Measurements from ENCODE around the gene LARGE1. TPM values are rescaled to one million over a fixed set of nuclear protein-coding genes. Genes with fewer than 3 reads are reported as not detected.
"Not testable (repeated sequence)": the region's sequence is repeated elsewhere in the genome, so short reads cannot be mapped to it uniquely, and the experiment has no call there.

LARGE1 gene
- total and polyA plus RNA-seq, 4 donors: 25.6 to 45.6 (median 37.6) TPM

GRCh38 chr22:33472462-33473344 is 447.6 kb downstream of the LARGE1 start:
- no peak overlapping the region for H3K27ac ChIP-seq (ENCODE audit: low read depth, low read length)

GRCh38 chr22:33470456-33470855 is 449.8 kb downstream of the LARGE1 start:
- Histone ChIP-seq H3K4me3 (ENCODE audit: low read depth, low read length) (no peak overlapping the region), H3K4me1 (ENCODE audit: control insufficient read depth, insufficient read depth, low read length) (no peaks in the 10 kb centered on the region), H3K27me3 (ENCODE audit: control insufficient read depth, insufficient read depth, low read length) (no peaks in the 10 kb centered on the region), H3K36me3 (ENCODE audit: control insufficient read depth, insufficient read depth, low read length) (no peaks in the 10 kb centered on the region), H3K27ac (ENCODE audit: low read depth, low read length) (no peak overlapping the region), H3K9me3 (ENCODE audit: control insufficient read depth, insufficient read depth, low read length) (no peaks in the 10 kb centered on the region)
- WGBS (ENCODE audit: insufficient coverage): 83% methylated on average over 6 of the region's 6 CpGs
- DNase-seq (ENCODE audit: low read depth in 4 of 6, low spot score in 6 of 6): no peak

More at GRCh38 chr22:33472462-33473344, 447.6 kb downstream of the LARGE1 start:
- no peaks in the 10 kb centered on the region for H3K27me3 ChIP-seq (ENCODE audit: control insufficient read depth, insufficient read depth, low read length)
- H3K4me1 ChIP-seq (ENCODE audit: control insufficient read depth, insufficient read depth, low read length): peaks cover 9% of the 10 kb centered on the region
- DNase-seq (ENCODE audit: low read depth in 4 of 6, low spot score in 6 of 6): peak in 1 of 6 donors; percentile 69
- WGBS (ENCODE audit: insufficient coverage): 87% methylated on average over 3 of the region's 9 CpGs
- H3K4me3 ChIP-seq (ENCODE audit: low read depth, low read length): no peak overlapping the region
- no peaks in the 10 kb centered on the region for H3K9me3 ChIP-seq (ENCODE audit: control insufficient read depth, insufficient read depth, low read length)
- H3K36me3 ChIP-seq (ENCODE audit: control insufficient read depth, insufficient read depth, low read length): no peaks in the 10 kb centered on the region

GRCh38 chr22:33467620-33468095 is 452.6 kb downstream of the LARGE1 start:
- no peak overlapping the region for H3K4me3 ChIP-seq (ENCODE audit: low read depth, low read length)
- no peak overlapping the region for H3K27ac ChIP-seq (ENCODE audit: low read depth, low read length)
- H3K36me3 ChIP-seq (ENCODE audit: control insufficient read depth, insufficient read depth, low read length): no peaks in the 10 kb centered on the region
- no peaks in the 10 kb centered on the region for H3K4me1 ChIP-seq (ENCODE audit: control insufficient read depth, insufficient read depth, low read length)
- DNase-seq (ENCODE audit: low read depth in 4 of 6, low spot score in 6 of 6): peak in 1 of 6 donors; percentile 69
- H3K27me3 ChIP-seq (ENCODE audit: control insufficient read depth, insufficient read depth, low read length): no peaks in the 10 kb centered on the region
- H3K9me3 ChIP-seq (ENCODE audit: control insufficient read depth, insufficient read depth, low read length): no peaks in the 10 kb centered on the region
- WGBS (ENCODE audit: insufficient coverage): 82% methylated on average over 4 of the region's 5 CpGs

- Histone ChIP-seq H3K27ac (ENCODE audit: low read depth, low read length) (no peak overlapping the region), H3K27me3 (ENCODE audit: control insufficient read depth, insufficient read depth, low read length) (no peaks in the 10 kb centered on the region), H3K9me3 (ENCODE audit: control insufficient read depth, insufficient read depth, low read length) (peaks cover 2% of the 10 kb centered on the region), H3K4me3 (ENCODE audit: low read depth, low read length) (no peak overlapping the region), H3K4me1 (ENCODE audit: control insufficient read depth, insufficient read depth, low read length) (no peaks in the 10 kb centered on the region), H3K36me3 (ENCODE audit: control insufficient read depth, insufficient read depth, low read length) (no peaks in the 10 kb centered on the region)
- DNase-seq (ENCODE audit: low read depth in 4 of 6, low spot score in 6 of 6): no peak
- WGBS (ENCODE audit: insufficient coverage): no CpG with 5 or more reads among the region's 2 CpGs
Measured at GRCh38 chr22:33467080-33467479, 453.2 kb downstream of the LARGE1 start.

GRCh38 chr22:33465554-33465953 is 454.7 kb downstream of the LARGE1 start:
- WGBS (ENCODE audit: insufficient coverage): 62% methylated on average over 5 of the region's 5 CpGs
- no peak overlapping the region for H3K27ac ChIP-seq (ENCODE audit: low read depth, low read length)
- peak in 1 of 6 donors; percentile 36 for DNase-seq (ENCODE audit: low read depth in 4 of 6, low spot score in 6 of 6)
- H3K27me3 ChIP-seq (ENCODE audit: control insufficient read depth, insufficient read depth, low read length): no peaks in the 10 kb centered on the region
- no peak overlapping the region for H3K4me3 ChIP-seq (ENCODE audit: low read depth, low read length)
- H3K4me1 ChIP-seq (ENCODE audit: control insufficient read depth, insufficient read depth, low read length): no peaks in the 10 kb centered on the region
- H3K9me3 ChIP-seq (ENCODE audit: control insufficient read depth, insufficient read depth, low read length): peaks cover 7% of the 10 kb centered on the region
- no peaks in the 10 kb centered on the region for H3K36me3 ChIP-seq (ENCODE audit: control insufficient read depth, insufficient read depth, low read length)

- Histone ChIP-seq H3K27ac (ENCODE audit: low read depth, low read length) (no peak overlapping the region), H3K9me3 (ENCODE audit: control insufficient read depth, insufficient read depth, low read length) (peaks cover 7% of the 10 kb centered on the region), H3K4me1 (ENCODE audit: control insufficient read depth, insufficient read depth, low read length) (no peaks in the 10 kb centered on the region), H3K4me3 (ENCODE audit: low read depth, low read length) (no peak overlapping the region), H3K27me3 (ENCODE audit: control insufficient read depth, insufficient read depth, low read length) (no peaks in the 10 kb centered on the region), H3K36me3 (ENCODE audit: control insufficient read depth, insufficient read depth, low read length) (no peaks in the 10 kb centered on the region)
- no peak for DNase-seq (ENCODE audit: low read depth in 4 of 6, low spot score in 6 of 6)
- WGBS (ENCODE audit: insufficient coverage): 100% methylated on average over 2 of the region's 2 CpGs
Measured at GRCh38 chr22:33464698-33465097, 455.6 kb downstream of the LARGE1 start.

GRCh38 chr22:33461698-33462434 is 458.4 kb downstream of the LARGE1 start:
- no CpG with 5 or more reads among the region's 2 CpGs for WGBS (ENCODE audit: insufficient coverage)
- H3K27me3 ChIP-seq (ENCODE audit: control insufficient read depth, insufficient read depth, low read length): no peaks in the 10 kb centered on the region

GRCh38 chr22:33461245-33461644 is 459.0 kb downstream of the LARGE1 start:
- not testable (repeated sequence) for DNase-seq (ENCODE audit: low read depth in 4 of 6, low spot score in 6 of 6)
- no CpG with 5 or more reads among the region's 1 CpG for WGBS (ENCODE audit: insufficient coverage)

More at GRCh38 chr22:33461698-33462434, 458.4 kb downstream of the LARGE1 start:
- no peaks in the 10 kb centered on the region for H3K36me3 ChIP-seq (ENCODE audit: control insufficient read depth, insufficient read depth, low read length)
- peaks cover 7% of the 10 kb centered on the region for H3K9me3 ChIP-seq (ENCODE audit: control insufficient read depth, insufficient read depth, low read length)
- no peak for DNase-seq (ENCODE audit: low read depth in 4 of 6, low spot score in 6 of 6)
- no peak overlapping the region for H3K27ac ChIP-seq (ENCODE audit: low read depth, low read length)
- H3K4me1 ChIP-seq (ENCODE audit: control insufficient read depth, insufficient read depth, low read length): no peaks in the 10 kb centered on the region
- no peak overlapping the region for H3K4me3 ChIP-seq (ENCODE audit: low read depth, low read length)

GRCh38 chr22:33459137-33459536 is 461.1 kb downstream of the LARGE1 start:
- H3K4me1 ChIP-seq (ENCODE audit: control insufficient read depth, insufficient read depth, low read length): no peaks in the 10 kb centered on the region
- no peak overlapping the region for H3K27ac ChIP-seq (ENCODE audit: low read depth, low read length)
- H3K36me3 ChIP-seq (ENCODE audit: control insufficient read depth, insufficient read depth, low read length): no peaks in the 10 kb centered on the region
- 67% methylated on average over 1 of the region's 6 CpGs for WGBS (ENCODE audit: insufficient coverage)
- peak in 1 of 6 donors; percentile 64 for DNase-seq (ENCODE audit: low read depth in 4 of 6, low spot score in 6 of 6)
- H3K4me3 ChIP-seq (ENCODE audit: low read depth, low read length): no peak overlapping the region
- peaks cover 7% of the 10 kb centered on the region for H3K9me3 ChIP-seq (ENCODE audit: control insufficient read depth, insufficient read depth, low read length)
- H3K27me3 ChIP-seq (ENCODE audit: control insufficient read depth, insufficient read depth, low read length): no peaks in the 10 kb centered on the region

More at GRCh38 chr22:33461245-33461644, 459.0 kb downstream of the LARGE1 start:
- H3K27ac ChIP-seq (ENCODE audit: low read depth, low read length); H3K36me3 ChIP-seq (ENCODE audit: control insufficient read depth, insufficient read depth, low read length); H3K27me3 ChIP-seq (ENCODE audit: control insufficient read depth, insufficient read depth, low read length); H3K4me1 ChIP-seq (ENCODE audit: control insufficient read depth, insufficient read depth, low read length); H3K4me3 ChIP-seq (ENCODE audit: low read depth, low read length); H3K9me3 ChIP-seq (ENCODE audit: control insufficient read depth, insufficient read depth, low read length): not testable (repeated sequence)

All from spinal cord (tissue), 10 donors.